GM19463 (cell line): Measurements from ENCODE around the gene RNF34.

Source experiments
- ATAC-seq: cut with Tn5 transposase; IDR thresholded peaks from one replicate; pipeline ENCODE4 v1.9.1; 2021; ENCODE audit warnings: mild to moderate bottlenecking, moderate library complexity; ENCODE audit not compliant: unreplicated experiment

RNF34 gene

DNA sequence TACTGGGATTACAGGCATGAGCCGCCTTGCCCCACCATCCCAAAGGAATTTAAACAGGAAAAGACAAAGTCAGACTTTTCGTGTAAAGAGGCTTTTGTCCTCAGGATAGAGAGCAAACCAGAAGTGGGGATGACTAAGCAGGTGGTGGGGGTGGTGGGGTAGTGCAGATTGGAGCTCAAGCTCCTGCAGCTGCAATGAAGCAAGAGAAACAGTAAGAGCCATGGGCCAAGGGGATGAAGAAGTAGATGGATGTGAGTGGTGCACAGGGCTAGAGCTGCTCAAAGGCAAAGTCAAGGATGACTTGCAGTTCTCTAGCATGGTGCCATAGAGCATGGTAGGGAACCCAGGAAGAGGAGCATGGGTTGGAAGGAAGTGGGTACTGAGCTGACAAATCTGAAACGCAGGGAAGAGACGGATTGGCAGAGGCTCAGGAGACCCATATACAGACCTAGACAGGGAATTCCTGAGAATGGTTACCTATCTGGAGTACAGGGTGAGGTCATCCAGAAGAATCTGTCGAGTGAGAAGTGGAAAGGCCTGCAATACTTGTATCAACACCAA, 11.4 kb upstream of the RNF34 start:
- no peak for ATAC-seq

DNA sequence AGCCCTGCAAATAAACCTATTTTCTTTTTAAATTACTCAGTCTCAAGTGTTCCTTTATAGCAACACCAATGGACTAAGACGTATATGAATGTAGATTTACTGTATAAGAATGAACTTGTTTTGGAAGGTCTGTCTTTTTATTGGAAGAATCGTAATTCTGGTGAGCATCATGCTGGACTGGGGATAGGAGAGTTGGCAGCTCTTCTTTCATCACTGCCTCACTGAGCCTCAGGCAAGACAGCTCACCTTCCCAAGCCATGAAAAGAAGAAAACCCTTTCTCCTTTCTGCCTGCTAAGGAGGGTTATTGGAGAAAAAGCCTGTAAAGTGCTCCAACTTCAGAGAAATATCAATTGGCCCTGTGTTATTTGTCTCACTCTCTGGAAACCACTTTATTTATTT, 9.1 kb upstream of the RNF34 start:
- no peak for ATAC-seq

DNA sequence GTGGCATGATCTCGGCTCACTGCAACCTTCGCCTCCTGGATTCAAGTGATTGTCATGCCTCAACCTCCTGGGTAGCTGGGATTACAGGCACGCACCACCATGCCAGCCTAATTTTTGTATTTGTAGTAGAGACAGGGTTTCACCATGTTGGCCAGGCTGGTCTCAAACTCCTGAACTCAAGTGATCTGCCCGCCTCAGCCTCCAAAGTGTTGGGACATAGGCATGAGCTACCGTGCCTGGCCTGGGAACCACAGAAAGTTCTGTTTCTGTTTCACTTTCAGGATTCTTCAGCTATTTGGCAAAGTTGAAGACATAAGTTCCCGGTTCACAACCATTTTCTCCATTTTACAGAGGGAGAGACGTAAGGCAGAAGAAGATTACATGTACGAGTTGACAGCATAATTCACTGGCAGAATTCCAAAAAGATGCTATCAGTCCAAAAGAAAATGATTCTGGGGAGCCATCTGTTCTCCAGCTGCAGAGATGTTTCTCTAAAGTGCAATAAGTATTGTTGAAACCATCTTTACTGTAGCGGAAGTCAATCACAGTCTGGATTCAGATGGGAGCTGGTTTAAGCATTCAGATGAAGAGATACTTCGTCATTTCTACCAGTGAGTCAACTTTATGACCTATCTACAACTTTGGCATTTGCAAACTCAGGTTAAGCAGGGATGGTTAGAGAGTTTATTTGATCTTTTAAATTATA, 8.1 kb upstream of the RNF34 start:
- no peak for ATAC-seq

DNA sequence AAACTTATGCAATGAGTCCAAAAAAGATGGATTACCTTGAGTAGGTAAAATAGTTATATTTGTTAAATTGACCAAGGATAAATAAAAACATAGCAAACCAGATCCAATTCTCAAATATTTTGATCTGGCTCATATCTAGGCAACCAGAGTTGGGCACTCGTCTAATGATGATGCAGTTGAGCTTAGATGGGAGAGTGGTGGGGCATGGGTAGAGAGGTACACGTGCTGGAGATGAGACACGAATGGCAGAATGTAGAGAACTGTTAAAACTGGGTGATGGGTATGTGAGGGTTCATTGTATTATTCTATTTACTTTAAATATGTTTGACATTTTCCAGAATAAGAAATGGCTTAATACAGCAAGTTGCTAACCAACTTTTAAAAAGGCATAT, 7.6 kb upstream of the RNF34 start:
- no peak for ATAC-seq

DNA sequence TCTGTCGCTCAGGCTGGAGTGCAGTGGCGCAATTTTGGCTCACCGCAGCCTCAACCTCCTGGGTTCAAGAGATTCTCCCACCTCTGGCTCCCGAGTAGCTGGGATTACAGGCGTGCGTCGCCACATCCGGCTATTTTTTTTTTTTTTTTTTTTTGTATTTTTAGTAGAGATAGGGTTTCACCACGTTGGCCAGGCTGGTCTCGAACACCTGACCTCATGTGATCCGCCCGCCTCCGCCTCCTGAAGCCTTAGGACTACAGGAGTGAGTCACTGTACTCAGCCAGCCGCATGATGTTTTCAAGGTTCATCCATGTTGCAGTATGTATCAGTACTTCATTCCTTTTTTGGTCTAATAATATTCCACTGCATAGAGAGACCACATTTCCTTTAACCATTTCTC, 2.4 kb upstream of the RNF34 start:
- ATAC-seq = no peak

DNA sequence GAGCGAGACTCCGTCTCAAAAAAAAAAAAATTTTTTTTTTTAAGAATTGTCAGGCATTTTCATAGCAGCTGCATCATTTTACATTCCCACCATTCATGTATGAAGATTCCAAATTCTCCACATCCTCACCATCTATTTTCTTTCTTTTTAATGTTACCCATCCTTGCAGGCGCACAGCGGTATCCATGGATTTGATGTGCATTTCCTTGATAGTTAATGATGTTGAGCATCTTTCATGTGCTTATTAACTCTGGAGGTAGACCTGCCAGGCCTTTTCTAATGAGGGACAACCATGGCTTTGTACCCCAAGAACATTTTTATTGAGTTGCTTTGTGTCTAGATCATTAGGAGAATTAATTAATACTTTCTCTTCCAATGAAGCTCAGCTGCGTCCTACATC, 1.6 kb upstream of the RNF34 start:
- ATAC-seq = no peak

DNA sequence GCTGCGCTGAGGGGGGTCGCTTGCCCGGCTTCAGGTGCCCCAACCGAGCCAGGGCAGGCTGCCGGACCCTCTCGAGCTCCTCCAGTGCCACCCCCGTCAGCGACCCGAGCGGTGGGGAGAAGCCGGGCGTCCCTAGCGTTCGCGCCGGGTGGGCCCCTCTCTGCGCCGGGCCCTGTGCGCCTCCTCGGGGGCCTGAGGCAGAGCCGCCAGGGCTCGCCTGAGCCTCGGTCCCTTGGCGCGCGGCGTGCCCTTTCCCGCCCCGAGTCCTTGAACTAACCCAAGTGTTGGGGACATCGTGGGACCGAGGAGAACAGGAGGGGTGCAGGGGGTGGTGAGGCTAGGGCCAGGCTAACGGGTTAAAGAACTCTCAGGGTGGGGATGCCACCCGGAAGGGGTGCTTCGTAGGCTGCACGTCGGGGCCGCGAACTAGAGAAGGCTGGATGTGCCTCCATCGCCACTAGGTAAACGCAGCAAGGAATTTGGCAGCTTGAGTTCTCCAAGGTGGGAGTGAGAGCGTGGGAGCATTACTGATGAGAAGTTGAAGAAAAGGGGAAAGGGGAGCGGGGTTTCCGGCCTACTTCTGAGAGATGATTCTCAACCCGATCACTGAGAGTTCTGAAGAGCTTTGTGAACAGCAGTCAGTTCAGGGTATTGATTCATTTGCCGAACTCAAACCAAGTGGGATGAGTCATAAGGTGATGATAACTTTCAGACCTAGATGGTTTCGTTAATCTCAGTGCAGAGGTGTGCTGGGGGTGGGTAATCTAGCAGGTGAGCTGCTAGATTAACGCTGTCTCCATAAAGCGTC, 618 bp downstream of the RNF34 start:
- ATAC-seq = peak; percentile 39

DNA sequence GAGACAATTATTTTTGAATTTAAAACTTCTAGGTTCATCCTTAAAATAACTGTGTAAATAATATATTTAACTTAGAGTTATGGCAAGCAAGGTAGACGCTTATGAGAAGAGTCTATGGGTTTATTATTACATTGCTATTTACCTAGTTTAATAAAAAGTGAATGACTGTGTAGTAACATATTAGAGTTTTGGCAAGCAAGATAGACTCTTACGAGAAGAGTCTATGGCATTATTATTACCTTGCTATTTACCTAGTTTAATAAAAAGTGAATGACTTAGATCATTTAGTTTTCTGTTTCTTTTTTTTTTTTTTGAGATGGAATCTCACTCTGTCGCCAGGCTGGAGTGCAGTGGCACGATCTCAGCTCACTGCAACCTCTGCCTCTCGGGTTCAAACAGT, 3.8 kb downstream of the RNF34 start:
- no peak for ATAC-seq

DNA sequence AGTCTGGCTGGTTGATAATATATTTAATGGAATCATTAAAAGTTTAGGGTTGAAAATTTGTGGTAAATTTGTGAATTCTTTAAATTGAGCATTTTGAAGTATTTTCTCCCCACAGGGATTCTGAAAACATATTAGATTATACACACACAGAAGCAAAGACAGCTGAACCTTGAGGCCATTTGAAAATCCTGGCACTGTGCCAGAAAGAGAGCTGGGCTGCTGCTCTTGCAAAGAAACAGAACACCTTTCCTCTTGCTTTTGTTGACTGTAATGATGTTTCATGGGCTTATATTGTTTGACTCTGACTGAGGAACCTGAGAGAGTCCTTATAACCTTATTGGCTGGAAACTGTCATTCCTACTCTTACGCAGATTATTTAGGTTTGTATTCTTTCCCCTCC, 4.8 kb downstream of the RNF34 start:
- ATAC-seq = no peak

DNA sequence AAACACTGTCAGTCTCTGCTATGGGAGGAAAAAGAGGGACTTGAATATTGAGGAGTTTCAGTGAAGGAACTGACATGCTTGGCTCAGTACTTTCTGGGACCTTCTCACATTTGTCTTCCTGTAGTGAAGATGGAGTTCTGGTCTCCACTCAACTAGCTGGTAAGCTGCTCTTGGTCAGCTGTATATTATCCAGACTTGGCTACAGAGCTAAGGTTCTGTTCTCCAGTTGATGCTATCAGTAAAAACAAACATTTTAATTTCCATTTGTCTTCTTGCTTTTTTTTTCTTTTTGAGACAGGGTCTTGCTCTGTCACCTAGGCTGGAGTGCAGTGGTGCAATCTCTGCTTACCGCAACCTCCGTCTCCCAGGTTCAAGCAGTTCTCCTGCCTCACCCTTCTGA, 5.3 kb downstream of the RNF34 start:
- ATAC-seq = no peak

DNA sequence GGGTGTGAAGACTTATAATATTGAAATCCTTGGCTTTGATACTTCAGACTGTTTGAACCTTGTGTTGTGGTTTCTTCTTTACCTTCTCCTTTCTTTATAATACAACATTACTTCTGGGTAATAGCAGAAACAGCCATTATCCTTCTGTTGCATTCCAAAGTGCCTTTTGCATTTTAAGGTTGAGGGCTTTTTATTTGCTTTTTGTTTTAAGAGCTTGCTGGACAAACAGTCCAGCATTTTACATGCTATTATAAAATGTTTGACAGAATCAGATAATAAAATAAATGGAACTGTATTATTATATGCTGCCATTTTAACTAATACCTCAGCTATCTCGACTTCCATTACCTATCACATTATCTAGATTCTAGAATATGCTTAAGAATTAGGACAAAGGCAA, 14.0 kb downstream of the RNF34 start:
- ATAC-seq = no peak

DNA sequence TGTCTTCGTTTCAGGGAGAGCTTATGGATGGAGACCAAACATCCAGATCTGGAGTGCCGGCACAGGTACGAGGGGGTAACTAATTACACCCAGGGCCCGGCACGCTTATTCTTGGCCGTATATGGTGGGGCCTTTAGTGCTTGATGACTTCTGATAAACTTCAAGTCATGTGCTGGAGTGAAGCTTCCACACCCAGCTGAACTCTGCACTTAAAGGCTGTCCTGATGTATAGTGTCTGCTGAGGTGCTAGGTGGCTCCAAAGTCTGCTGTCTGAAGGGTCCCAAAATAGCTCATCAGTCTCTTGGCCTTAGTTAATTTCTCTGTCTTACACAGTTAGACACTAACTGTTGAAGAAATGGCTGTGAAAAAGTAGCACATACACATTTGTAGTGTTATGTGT, 17.9 kb downstream of the RNF34 start:
- no peak for ATAC-seq

DNA sequence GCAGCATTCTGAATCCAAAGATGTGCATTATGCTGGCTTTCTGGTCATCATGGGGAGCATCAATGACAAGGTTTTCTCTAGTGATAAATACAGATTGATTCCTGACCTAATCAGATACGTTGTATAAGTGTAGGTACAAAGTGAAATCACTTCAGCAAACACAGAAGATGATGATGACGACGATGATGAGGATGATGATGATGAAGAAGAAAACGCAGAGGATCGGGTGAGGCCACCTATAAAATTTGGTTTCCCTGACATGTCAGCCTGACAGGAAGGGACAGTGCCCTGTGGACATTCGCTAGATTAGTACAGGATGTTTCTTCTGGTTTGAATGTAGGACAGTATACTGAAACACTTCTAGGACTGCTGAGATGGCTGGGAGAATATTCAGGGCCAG, 20.2 kb downstream of the RNF34 start:
- ATAC-seq = no peak

DNA sequence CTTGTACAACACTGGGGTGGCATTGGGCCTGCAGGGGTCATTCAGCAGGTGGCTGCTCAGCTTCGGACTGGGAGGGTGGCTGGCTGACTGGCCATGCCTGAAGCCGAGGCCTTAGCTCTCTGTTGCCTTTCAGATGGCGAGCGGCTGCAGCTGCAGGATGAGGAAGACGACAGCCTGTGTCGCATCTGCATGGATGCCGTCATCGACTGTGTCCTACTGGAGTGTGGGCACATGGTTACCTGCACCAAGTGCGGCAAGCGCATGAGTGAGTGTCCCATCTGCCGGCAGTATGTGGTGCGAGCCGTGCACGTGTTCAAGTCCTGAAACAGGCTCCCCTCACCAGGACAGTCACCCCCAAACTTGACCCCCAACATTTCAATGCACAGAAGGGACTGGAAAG, 23.3 kb downstream of the RNF34 start:
- ATAC-seq = no peak

DNA sequence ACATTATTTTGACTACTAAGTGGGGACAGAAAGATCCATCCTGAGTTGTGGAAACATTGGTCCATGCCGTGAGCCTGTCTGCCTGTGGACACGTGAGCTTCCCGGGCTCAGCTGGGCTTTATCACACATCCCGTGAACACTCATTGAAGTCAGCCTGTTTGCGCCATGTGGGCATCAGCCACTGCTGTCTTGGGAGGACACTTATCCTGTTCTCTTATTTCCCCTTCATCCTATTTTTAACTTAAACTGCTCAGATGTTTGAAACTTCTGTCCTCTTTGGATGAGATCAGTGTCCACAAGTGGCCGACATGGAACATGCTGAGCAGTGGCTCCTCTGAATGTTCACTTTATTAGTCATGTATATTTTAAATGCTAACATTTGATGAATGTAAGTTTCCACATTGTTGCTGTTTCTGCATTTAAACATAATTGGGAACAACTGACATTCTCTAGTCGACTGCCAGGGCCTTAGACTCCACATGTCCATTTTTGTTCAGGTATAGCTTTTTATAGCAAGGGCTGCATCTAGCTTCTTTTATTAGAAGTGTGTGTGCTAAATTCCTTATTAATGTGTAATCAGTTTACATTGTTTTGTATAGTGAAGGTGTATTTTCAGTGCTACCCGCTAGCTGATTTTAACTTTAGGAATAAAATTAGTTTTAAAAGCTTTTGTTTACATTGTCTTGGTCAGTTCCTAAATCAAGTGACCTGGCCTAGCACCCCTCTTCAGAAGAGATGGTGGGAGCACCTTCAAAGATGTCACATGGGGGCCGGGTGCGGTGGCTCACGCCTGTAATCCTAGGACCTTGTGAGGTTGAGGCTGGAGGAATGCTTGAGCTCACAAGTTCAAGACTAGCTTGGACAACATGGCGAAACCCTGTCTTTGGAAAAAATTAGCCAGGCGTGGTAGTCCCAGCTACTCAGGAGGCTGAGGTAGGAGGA, 24.0 kb downstream of the RNF34 start:
- no peak for ATAC-seq

DNA sequence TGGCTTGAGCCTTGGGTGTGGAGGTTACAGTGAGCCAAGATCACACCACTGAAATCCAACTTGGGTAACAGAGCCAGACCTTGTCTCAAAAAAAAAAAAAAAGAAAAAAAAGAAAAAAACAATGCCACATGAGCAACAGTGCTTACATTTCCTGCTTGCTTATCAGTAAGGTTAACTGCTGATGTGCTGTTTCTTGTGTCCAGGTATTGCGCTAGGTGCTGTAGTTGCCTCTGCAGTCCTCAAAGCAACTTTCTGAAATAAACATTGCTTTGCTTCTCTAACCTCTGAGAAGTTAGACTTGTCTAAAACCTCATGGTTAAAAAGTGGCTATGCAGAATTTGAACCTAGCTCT, 24.7 kb downstream of the RNF34 start:
- no peak for ATAC-seq

DNA sequence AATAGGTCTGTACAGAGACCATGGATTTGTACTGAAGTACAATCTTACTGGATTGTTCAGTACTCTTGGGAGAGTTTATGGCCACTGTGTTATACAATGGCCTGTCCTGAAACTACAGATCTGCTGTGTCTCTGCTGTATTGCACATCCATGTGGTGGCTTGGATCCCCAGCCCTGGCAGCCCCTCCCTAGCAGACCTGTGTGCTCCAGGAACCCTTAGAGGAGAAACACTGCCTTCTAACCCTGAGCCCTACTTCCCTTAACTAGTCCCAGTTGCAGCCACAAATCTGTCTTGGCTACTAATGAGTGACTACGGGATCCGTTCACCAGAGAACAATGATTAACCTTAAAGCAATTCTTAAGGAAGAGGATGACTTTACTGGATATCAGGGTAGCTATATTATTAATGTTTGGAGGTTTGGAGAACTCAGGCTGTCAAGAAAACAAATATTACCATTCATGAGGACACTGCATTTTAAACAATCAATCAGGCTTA, 27.7 kb downstream of the RNF34 start:
- ATAC-seq = no peak

DNA sequence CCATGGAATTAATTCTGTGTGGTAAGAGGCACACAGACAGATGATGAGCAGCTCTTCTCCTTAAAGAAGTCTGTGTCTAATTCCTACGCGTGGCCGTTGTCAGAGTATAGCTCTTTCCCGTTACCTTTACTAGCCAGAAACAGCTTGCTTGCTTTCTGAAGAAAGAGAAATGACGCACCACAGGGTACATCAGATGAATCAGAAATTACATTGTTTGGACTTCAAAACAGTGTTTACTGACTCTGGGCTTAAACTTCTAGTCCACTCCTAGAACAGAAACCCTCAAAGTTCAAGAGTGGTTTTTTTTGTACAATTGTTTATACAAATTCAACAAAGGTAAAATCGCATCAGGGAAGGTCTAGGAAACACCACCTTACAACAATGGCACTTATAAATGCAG, 29.0 kb downstream of the RNF34 start:
- ATAC-seq = no peak

DNA sequence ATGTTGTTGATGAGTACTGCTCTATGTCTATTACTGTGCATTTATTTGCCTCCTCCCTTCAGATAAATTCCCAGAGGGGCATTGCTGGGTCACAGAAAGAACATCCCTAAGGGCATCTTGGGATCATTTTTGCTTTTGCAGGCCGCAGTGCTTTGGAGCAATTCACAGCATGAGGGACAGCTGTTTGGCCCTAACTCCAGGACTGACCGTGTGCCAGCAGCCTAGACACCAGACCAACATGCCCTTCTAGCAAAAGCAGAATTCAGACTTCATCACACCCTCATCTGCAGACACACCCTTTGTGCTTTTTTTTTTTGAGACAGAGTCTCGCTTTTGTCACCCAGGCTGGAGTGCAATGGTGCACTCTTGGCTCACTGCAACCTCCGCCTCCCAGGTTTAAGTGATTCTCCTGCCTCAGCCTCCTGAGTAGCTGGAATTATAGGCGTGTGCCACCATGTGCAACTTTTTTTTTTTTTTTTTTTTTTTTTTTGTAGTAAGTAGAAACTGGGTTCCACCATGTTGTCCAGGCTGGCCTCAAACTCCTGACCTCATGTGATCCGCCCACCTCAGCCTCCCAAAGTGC, 31.0 kb downstream of the RNF34 start:
- ATAC-seq = no peak

DNA sequence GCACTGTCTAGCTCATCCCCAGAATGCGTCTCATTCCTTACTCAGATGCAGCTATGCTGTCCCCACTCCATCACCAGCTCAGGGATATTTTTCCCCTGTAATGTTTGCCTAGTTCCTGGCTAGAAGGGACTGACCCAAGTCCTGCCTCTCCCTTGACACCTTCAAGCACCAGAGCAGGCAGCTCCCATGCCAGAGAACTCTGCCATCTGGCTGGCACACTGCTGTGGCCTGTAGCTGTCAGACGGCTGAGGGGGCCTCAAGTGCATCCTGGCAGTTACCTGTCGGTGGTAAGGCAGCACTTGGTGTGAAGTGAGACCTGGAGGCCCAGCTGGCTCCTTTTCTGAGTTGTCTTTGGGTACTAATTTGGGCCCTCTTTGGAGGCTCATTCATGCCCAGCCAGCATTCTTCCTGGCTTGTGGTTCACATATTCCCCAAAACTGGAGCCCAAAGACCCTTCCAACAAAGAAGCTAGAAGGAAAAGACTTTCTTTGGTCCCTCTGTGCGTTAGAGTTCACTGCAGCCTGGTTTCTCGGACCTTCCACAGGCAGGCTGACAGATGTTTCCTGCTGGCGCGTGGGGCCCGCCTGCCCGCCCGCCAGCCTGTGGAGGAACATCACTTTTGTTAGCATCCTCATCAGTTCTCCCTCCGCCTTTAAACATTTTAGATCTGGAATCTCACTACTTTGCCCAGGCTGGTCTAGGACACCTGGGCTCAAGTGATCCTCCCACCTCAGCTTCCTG, 33.0 kb downstream of the RNF34 start:
- ATAC-seq = no peak
